Kidney capillary endothelial cell (primary cell): ENCODE data around the gene COPS2.

Experiments used
- DNase-seq: peaks from one replicate; pipeline ENCODE4 v3.0.0-alpha.2; 2018; ENCODE audit warnings: low spot score

The COPS2 gene

DNA sequence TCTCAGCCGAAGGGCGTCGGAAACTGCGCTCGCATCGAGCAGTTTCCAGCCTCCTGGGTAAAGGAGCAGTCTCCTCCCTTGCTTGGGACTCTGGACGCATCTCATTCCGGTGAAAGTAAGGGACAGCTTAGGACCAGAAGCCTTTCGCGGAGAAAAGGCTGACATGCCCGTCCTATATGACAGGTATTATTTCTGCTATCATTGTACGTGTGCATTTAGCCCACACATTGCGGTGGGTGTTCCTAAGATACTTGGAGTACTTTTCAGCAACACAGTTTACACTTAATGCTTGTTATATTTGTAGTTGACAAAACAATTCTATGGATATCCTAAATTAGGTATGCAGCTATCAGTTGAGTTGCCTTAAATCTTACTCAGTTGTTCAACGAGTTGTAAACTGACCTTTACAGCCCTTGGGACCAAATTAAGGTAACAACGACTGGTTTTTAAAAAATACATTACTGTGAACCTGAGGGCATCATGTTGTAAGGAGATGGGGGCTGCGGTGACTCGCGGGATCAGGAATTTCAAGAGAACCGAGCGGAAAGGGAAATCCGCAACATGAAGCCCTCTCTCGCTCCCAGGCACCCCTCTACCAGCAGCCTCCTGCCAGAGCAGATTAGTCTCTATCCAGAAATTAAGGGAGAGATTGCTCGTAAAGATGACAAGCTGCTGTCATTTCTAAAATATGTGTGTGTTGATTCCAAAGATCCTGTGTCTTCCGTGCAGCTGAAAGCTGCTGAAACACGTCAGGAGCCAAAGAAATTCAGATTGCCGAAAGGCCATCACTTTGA, 632 bp upstream of the COPS2 start:
- DNase-seq = peak; percentile 31

DNA sequence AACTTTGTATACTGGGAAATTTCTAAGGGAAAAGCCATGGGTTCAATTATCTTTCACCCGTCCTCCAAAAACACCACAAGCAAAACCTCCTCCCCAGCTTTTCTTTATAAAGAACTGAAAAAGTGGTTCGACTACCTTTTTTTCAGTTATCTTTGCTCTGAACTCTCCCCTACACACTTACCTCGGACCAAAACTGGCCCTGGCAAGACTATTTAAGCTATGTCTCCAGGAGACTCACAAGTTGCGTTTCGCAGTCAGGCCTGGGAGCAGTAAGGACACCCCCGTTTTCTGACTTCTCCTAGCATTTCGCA, 645 bp downstream of the COPS2 start:
- DNase-seq = peak; percentile 20

DNA sequence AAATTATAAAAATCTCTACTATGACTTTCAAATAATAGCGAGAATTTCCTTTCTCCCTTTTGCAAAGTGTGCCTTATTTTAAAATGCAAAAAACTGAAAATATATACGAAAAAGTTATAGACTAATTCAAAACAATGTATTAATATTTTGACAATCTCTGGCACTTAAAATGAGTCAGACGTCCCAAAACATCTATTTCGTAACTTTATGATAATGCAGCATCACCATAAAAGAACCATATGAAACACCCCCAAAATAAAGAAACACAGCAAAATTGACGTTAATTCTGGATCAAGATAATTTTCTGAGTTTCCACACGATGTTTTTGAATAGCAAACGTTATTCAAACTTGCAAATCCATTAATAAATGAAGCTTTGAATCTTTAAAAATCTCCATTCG, 1.0 kb downstream of the COPS2 start:
- no peak for DNase-seq

DNA sequence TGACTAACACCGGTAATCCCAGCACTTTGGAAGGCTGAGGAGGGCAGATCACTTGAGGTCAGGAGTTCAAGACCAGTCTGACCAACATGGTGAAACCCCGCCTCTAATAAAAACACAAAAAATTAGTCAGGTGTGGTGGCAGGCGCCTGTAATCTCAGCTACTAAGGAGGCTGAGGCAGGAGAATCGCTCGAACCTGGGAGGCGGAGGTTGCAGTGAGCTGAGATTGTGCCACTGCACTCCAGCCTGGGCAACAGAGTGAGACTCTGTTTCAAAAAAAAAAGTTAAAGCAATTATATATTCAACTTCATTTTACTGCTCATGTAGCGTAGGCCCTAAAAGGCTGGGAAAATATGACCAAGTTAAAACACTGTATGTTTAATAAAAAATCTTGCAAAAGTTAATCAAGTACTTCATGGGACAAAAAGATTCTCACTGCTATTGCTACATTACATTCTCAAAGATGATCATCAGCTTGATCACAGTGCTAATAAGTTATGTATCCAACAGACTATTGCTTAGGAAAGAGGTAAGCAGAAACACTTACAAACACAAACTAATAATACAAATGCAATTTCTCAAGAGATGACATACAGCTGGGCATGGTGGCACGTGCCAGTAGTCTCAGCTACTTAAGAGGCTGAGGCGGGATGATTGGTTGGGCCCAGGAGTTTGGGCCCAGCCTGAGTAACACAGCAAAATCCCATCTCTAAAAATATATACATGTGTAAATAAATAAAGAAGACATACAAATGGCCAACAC, 2.7 kb downstream of the COPS2 start:
- DNase-seq = no peak

DNA sequence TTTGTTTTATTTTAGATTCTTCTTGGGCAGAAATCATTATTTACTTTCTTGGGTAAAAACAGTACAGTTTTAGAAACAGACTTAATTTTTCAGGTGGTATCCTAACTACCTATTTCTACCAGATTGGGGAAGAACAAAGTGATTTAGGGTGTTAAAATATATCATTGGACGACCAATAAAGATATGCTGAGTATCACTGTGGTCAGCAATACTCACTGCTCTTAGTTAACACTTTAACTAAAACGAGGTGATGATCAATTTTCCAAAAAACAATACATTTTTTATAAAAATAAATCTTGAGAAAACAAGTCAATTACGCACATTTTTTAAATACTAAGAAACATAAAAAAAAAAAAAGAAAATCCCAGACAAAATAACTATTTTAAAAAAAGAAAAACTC, 3.6 kb downstream of the COPS2 start:
- no peak for DNase-seq

DNA sequence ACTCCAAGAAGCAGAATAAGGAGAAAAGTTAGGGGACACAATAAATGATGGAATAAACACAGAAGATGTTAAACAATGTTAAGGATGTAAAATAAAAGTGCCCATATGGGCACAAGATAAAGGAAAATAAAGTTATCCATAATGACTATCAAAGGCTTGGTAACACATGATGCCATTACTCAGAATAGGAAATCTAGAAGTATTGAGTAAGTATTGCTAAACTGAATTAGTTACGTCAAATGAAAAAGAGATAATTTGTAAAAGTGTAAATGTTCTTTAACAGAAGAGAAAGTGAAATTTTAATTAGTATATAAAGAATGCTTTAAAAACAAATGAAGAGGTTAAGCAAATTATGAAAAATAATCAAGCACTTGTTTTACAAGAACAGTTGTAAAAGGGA, 6.7 kb downstream of the COPS2 start:
- no peak for DNase-seq

DNA sequence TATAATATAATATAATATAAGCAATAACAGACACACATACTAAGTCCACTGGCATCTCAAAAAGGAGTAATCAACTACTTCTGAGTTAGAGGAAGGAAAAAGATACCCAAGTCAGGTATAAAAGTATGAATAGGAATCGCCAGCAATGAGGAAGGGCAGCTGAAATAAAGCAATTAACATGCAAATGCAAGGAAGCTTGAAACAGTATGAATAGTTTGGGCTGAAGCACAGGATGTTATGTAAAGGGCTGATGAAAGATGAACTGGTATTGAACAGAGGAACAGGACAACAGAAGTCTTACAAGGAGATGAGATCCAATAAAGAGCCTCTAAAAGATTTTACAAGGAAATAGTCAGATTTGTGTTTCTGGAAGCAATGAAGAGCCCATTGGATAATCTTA, 7.1 kb downstream of the COPS2 start:
- no peak for DNase-seq

DNA sequence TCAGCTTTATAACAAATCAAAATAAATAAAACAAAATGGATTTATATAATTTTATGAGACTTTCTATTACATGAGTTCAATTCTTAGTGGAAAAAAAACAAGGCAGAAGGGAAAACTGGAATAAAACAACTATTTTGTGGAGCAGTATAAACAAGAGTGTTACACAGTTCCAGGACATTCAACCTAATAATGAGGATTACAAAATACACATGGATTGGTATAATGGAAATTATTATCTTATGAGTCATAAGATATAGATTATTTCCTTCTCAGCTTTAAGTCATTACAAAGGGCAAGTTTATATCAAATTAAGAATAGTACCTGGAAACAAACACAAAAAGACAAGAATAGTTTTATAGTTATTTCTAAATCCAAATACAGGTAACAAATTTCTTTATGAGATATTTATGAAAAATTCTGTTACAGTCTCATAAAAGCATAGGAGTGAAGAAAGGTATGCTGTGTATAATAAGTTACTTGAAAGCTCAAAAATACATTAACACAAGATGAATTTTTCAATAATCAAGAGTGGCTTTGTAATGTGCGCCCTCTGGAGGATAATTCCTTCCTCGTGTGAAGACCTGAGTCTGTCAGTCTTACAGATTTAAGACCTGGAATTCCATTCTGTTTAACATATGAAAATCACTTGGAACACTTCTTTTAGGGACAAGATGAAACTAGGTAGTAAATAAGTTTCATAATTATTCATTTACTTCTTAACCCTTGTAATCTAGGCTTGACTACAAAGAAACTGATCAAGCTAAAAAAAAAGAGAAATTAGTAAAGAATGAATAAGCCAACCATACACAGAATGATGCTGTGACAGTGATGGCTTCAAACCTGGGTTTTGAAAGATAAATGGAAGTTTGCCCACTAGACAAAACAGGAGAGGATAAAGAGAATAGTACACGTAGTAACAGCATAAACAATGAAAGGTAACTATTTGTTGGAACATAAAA, 9.5 kb downstream of the COPS2 start:
- peak; percentile 44 for DNase-seq

DNA sequence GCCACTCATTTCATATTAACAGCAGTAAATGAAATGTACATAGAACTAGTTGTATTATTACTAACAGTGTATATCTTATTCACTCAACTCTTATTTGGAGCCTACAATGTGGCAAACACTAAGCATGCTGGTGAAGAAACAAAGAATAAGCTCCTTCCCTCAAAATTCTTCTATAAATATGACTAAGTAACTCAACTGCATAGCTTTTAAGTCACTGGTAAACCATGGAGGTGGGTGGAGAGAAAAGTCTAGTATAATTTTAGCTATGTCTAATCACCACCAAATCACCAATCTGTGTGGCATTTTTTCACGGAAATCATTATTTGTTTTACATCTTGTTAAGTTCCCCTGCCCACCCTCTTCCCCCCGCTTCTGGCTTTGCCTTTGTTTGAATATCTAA, 17.5 kb downstream of the COPS2 start:
- no peak for DNase-seq

DNA sequence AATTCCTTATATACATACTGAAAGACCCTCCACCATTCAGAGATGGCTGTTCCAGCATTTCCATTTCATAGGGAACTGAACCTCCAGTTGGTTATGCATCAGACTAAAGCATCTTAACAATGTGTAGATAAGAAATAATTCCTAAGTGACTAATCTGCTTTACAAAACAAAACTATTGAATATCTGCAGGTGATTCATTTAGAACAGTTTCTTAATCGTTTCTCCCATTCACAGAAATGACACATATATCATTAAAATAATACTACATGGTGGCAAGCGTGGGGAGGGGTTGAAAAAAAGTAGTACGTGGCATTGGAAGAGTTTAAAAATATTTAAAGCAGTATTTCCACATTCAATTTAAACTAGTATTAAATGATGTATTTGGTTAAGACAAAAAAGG, 19.5 kb downstream of the COPS2 start:
- peak; percentile 77 for DNase-seq

DNA sequence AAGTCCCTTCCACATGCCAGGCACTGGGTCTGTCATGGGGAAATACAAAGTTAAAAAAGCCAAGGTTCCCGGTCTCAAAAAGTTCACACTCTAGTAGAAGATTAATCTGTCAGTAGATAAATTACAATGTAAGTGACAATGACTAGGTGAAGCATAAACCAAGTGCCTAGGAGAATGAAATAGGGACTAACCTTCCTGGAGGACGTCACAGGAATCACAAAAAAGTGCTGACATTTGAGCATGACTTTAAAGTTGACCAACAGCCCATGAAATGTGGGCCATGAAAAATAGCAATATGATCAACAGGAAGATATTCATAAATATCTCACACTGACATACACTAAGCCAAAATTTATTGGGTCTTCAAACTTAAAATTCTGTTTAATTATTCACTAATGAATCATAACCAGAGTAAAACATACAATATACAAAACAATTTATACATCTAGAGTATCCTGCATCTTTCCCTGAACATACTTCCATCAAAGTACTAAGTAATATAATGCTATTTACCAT, 20.0 kb downstream of the COPS2 start:
- no peak for DNase-seq

DNA sequence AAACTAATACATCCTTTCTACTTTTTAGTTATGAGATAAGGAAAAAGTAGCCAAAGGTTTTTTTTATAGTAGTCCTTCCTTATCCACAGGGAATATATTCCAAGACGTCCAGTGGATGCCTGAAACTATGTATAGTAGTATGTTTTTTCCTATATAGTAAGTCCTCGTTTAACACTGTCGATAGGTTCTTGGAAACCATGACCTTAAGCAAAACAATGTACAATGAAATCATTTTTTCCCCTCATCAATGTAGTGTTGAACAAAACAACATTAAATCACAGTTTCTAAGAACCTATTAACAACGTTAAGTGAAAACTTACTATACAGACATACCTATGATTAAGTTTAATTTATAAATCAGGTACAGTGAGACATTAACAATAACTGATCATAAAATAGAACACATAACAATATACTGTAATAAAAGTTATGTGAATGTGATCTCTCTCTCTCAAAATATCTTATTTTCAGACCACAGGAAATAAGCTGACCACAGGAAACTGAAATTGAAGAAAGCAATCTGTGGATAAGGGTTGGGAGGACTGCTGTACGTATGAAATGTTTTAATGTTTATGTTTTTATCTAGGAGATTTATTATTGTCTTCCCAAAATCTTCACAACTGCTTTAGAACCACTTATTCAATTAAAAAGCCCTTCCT, 20.6 kb downstream of the COPS2 start:
- DNase-seq = no peak

DNA sequence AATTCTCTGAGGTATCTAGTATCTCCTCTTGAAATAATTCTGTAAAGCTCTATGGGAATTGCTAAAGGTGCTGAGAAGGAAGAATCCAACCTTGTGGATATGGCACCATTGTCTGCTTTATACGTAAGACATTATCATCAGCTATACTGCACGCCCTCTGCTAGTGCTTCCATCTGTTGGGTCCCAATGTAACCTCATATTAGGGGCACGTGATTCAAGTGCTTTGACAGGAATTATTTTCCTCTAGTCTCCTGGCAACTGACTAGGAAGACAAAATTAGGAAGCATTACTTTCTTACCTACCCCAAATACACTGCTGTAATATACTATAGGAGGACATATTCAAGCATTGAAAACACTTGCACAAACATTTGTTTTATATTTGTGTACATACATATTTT, 24.0 kb downstream of the COPS2 start:
- no peak for DNase-seq

DNA sequence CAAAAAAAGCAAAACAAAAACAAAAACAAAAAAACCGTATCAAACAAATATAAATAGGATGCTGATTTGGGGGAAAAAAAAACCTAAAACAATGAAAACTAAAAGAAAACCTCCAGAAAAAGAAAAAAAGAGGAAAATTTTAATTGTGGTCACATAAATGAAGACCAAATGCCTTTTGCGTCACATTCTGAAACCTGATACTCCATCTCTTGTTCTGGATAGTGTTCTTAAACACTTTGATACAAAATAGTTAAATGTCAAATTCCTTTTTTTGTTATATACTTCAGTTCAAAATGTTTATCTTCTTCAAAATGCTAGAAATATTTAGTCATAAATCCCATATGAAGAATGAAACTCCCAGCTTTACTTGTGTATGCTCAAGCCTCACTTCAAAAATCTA, 31.0 kb downstream of the COPS2 start:
- DNase-seq = no peak

DNA sequence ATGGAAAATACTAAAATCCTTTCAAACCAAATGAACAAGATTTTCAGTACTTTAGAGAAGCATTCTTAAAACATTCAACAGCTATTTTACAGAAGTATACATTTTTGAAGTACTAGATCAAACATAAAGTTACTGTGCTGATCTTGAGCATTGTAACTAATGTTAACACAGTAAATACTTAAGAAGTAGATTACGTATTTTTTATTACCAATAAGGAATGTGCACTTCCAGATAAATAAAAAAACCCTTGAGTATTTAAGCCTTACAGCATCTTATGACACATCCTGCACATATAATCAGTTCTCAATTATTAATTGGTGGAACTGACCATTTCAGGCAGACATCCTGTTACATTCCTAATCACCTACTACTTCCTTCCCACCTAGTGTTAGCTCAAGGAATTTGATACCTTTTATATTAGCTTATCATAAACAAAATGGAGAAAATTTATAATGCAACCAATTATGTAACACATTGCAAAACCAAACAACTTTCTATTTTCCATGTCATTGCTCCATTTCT, 32.8 kb downstream of the COPS2 start:
- DNase-seq = peak; percentile 14

DNA sequence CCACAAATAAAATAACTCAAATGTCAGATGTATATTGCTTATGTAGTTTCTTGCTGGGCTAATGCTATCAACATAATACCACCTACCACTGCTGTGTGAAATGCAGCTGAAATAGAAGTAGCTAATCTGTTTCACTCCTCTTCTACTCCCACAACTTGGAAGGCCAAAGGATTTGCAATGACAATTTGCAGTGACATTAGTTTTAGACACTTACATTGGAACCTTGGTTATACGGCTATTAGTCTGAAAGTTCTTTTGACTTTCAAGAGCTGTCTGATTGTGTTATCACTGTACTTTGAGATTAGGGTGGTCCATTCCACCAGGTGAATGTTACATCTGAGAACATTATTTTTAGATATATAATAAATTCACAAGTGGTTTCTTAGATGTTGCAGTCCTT, 33.5 kb downstream of the COPS2 start:
- DNase-seq = no peak

DNA sequence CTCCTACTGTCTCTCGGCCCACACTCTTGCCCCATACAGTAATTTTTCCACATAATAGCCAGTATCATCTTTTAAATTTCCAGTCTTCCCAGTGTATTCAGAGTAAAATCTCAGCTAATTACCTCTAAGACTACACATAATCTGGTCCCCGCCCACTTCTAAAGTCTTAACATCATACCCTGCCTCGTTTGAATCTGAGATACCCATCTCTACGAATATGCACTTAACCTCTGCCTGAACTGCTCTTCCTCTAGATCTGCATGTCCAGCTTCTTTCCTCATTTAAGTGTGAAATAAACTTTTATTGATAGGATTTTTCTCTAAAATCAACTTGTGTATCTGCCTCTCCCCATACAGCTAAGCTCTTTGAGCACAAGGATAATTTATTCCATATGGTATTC, 34.6 kb downstream of the COPS2 start:
- no peak for DNase-seq

DNA sequence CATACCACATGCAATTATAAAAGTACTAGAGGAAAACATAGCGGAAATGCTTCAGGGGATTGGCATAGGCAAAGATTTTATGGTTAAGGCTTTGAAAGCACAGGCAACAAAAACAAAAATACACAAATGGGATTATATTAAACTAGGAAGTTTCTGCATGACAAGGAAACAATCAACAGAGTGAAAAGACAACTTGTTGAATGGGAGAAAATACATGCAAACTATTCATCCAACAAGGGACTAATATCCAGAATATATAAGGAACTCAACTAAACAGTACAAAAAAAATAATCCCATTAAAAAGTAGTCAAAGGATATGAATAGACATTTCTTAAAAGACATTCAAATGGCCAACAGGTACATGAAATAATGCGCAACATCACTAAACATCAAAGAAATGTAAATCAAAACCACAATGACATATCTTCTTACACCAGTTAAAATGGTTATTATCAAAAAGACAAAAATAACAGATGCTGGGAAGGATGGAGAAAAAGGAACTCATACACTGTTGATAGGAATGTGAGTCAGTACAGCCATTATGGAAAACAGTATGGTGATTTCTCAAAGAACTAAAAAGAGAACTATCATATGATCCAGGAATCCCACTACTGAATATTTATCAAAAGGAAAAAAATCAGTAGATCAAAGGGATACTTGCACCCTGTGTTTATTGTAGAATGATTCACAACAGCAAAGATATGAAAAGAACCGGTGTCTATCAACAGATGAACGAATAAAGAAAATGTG, 39.1 kb downstream of the COPS2 start:
- DNase-seq = no peak

DNA sequence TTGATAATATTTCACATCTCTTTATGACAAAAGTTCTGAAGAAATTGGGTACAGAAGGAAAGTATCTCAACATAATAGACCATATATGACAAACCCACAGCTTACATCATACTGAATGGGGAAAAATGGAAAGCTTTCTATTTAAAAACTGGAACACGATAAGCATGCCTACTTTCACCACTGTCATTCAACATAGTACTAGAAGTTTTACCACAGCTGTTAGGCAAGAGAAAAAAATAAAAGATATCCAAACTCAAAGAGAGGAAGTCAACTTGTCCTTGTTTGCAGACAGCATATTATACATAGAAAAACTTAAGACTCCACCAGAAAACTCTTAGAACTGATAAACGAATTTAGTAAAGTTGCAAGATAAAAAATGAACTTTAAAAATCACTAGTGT, 40.3 kb downstream of the COPS2 start:
- DNase-seq = no peak

DNA sequence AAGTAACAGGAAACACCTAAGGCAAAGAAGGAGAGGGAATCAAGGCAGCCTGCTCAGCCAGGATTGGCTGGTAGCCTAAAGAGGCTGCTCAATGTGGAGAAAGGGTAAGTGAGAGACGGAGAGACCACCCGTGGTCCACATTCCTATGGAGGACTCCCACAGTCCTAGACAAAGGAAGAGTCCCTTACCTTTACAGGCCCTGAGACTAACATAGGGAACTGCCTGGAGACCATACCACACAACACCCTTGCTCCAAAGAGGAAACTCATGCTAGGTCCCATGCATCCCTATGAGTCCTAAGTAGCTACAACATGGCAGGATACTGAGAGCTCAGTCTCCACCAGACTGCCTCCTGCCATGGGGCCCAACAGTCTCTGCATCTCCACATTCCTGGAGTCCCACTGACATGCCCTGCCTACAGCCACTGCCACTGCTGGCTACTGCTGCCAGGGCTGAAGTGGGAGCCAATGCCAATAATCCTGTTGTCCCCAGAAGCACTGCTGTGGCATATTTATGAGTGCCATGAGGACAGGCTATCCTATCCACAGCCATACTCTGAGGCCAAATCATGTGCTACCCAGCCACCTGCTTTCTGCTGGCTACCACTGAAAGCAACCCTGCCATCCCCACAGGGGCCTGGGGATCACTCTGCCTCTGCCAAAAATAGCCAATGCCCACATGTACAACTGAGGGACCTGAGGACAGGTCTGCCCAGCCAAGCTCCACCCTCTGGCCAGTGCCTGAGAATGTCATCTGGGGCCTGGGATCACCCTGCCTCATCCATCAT, 45.0 kb downstream of the COPS2 start:
- no peak for DNase-seq
